ENCODE results near the gene SLC8A1. TPM values are rescaled to one million over a fixed set of nuclear protein-coding genes. Genes with fewer than 3 reads are reported as not detected.

SLC8A1 gene
- total and polyA plus RNA-seq, 10 of the 15 experiments (the other 5 are each of a cell fraction or from before 2014, with no cell fraction given), result under 0.01 to 1.2 (median 0.01) TPM; not detected in 3

DNA sequence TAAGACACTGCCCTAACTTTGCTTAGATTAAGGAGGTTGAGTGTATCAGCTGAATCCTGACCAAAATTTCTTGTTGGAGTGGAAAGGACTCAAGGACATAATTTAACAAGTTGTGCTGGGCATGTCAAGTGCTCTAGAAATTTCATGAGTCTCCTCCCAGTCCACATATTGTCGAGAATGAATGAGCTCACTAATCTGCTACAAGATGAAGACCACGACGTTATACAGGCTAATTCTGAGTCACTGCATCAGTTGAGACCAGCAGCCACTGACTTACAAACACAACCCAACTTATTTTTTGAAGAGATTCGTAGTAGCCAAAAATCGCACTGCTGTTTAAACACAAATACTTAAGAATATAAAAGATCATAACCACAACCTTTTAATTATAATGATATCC lies 28.7 kb upstream of the SLC8A1 start:
- no peaks in the 10 kb centered on the region for H4K20me1 ChIP-seq (ENCODE audit: control insufficient read depth, insufficient read depth)
- DNase-seq (ENCODE audit: low read depth, low spot score) (no peak), ATAC-seq (no peak), FAIRE-seq (no peak)
- no peaks in the 10 kb centered on the region for H3K79me2 ChIP-seq (ENCODE audit: control insufficient read depth, insufficient read depth, low read length)
- H3K4me2 ChIP-seq (ENCODE audit: control insufficient read depth, insufficient read depth), result no peak overlapping the region
- H2AFZ ChIP-seq (ENCODE audit: control insufficient read depth, low read depth, low read length), result no peak overlapping the region
- in situ Hi-C loops (cut with MboI), result no loop called here
- no peaks in the 10 kb centered on the region for H3K4me1 ChIP-seq (ENCODE audit: control insufficient read depth, insufficient read depth, low read length)
- no peak overlapping the region for H3K27ac ChIP-seq (ENCODE audit: control insufficient read depth, insufficient read depth)
- SMC1A ChIA-PET (ENCODE audit: uncharacterized antibody, unreplicated experiment), result interaction anchor here (2.8 kb wide), 1 partner anchor 31 kb away, joined by 10 read pairs; no protein-coding TSS in a partner anchor
- H3K9me3 ChIP-seq (replicated peaks; ENCODE audit: control insufficient read depth, insufficient read depth, low read length), result no peaks in the 10 kb centered on the region
- no peaks in the 10 kb centered on the region for H3K36me3 ChIP-seq (ENCODE audit: control insufficient read depth in 2 of 2, insufficient read depth in 2 of 2, low read length in 1 of 2)
- intact Hi-C loops (cut with micrococcal nuclease; ENCODE audit: unreplicated experiment), result no loop called here
- no TSS peak for BruUV-seq (replicated peaks)
- RAD21 ChIA-PET (ENCODE audit: unreplicated experiment), result no interaction called here
- H3K4me3 ChIP-seq, result no peak overlapping the region
- CTCF ChIA-PET, result no interaction called here
- no peaks in the 10 kb centered on the region for H3K27me3 ChIP-seq (replicated peaks in 1 of 2; ENCODE audit: control insufficient read depth in 2 of 2, insufficient read depth in 2 of 2, low read length in 1 of 2)
- H3K9ac ChIP-seq (ENCODE audit: control insufficient read depth, insufficient read depth, low read length), result no peak overlapping the region
- WGBS (ENCODE audit: insufficient coverage, insufficient replicate concordance, low lambda C conversion rate, missing lambda C conversion rate), result 16% methylated on average over 5 of the region's 5 CpGs
- TF ChIP-seq, protein P1, sequence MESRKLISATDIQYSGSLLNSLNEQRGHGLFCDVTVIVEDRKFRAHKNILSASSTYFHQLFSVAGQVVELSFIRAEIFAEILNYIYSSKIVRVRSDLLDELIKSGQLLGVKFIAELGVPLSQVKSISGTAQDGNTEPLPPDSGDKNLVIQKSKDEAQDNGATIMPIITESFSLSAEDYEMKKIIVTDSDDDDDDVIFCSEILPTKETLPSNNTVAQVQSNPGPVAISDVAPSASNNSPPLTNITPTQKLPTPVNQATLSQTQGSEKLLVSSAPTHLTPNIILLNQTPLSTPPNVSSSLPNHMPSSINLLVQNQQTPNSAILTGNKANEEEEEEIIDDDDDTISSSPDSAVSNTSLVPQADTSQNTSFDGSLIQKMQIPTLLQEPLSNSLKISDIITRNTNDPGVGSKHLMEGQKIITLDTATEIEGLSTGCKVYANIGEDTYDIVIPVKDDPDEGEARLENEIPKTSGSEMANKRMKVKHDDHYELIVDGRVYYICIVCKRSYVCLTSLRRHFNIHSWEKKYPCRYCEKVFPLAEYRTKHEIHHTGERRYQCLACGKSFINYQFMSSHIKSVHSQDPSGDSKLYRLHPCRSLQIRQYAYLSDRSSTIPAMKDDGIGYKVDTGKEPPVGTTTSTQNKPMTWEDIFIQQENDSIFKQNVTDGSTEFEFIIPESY (IDR thresholded peaks at IDR 0.05), result no peak
- TF ChIP-seq, protein P2, sequence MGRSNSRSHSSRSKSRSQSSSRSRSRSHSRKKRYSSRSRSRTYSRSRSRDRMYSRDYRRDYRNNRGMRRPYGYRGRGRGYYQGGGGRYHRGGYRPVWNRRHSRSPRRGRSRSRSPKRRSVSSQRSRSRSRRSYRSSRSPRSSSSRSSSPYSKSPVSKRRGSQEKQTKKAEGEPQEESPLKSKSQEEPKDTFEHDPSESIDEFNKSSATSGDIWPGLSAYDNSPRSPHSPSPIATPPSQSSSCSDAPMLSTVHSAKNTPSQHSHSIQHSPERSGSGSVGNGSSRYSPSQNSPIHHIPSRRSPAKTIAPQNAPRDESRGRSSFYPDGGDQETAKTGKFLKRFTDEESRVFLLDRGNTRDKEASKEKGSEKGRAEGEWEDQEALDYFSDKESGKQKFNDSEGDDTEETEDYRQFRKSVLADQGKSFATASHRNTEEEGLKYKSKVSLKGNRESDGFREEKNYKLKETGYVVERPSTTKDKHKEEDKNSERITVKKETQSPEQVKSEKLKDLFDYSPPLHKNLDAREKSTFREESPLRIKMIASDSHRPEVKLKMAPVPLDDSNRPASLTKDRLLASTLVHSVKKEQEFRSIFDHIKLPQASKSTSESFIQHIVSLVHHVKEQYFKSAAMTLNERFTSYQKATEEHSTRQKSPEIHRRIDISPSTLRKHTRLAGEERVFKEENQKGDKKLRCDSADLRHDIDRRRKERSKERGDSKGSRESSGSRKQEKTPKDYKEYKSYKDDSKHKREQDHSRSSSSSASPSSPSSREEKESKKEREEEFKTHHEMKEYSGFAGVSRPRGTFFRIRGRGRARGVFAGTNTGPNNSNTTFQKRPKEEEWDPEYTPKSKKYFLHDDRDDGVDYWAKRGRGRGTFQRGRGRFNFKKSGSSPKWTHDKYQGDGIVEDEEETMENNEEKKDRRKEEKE (IDR thresholded peaks at IDR 0.05), result no peak
- TF ChIP-seq KDM1A (IDR thresholded peaks at IDR 0.05; ENCODE audit: borderline replicate concordance), result no peak
- TF ChIP-seq CEBPB (IDR thresholded peaks at IDR 0.05; ENCODE audit: borderline replicate concordance in 1 of 2, low read depth in 2 of 2, low read length in 2 of 2), result no peak
- POLR2A ChIA-PET, result interaction anchor here (0.6 kb wide), 1 partner anchor 1042 kb away, joined by 7 read pairs; no protein-coding TSS in a partner anchor

Data from GM12878 (cell line).